B cell (primary cell): Measurements from ENCODE around the gene HP1BP3. TPM values are rescaled to one million over a fixed set of nuclear protein-coding genes. Genes with fewer than 3 reads are reported as not detected.

Experiments used
- ATAC-seq: fragments of 200-7000 bp; cut with Tn5 transposase; one replicate; pipeline ENCODE4 v1.10.0; 2021; ENCODE audit warnings: low read depth, mild to moderate bottlenecking, moderate number of reproducible peaks, moderate library complexity
- CTCF ChIA-PET: fragments of 350-600 bp; sonication (Branson Sonifier 250); formaldehyde crosslinking; loops from one replicate; lab custom pipeline; 2021; ENCODE audit warnings: antibody characterized with exemption, inconsistent platforms; lab: Charles Lee
- POLR2A ChIA-PET: fragments of 350-600 bp; sonication (Branson Sonifier 250); formaldehyde crosslinking; loops from one replicate; lab custom pipeline; 2021; ENCODE audit warnings: antibody characterized with exemption; lab: Charles Lee
- DNase-seq: peaks from one replicate; pipeline ENCODE4 v3.0.0; 2013
- H2AFZ ChIP-seq: 2 replicates; pipeline ENCODE4 v1.6.1; 2012; ENCODE audit warnings: mild to moderate bottlenecking, low read depth, low read length; ENCODE audit not compliant: insufficient read depth, poor library complexity, severe bottlenecking
- H3K27ac ChIP-seq, 2 donors: 1 replicate in 1 of 2; 2 replicates in 1 of 2; pipeline ENCODE4 v1.5.1; 2012 to 2013; ENCODE audit warnings: low read length in 2 of 2, mild to moderate bottlenecking in 2 of 2, moderate library complexity in 1 of 2
- H3K27me3 ChIP-seq, 4 experiments: fragments of 200-600 bp in 1 of 4; sonication (generic) in 1 of 4; replicated peaks in 1 of 4; 1 replicate in 2 of 4; 2 replicates in 2 of 4; pipeline versions ENCODE4 v1.6.1 to v1.7.0; 2013 to 2016; ENCODE audit warnings: low read length in 3 of 4, mild to moderate bottlenecking in 2 of 4, mixed read lengths in 1 of 4, moderate library complexity in 1 of 4; ENCODE audit not compliant: insufficient read depth in 4 of 4, control insufficient read depth in 3 of 4; ENCODE audit errors: control extremely low read depth in 1 of 4
- H3K36me3 ChIP-seq, 2 experiments: replicated peaks in 1 of 2; 1 replicate in 1 of 2; 2 replicates in 1 of 2; pipeline versions ENCODE4 v1.6.1 to v1.7.1; 2013; ENCODE audit warnings: low read length in 1 of 2; ENCODE audit not compliant: insufficient read depth in 2 of 2, control insufficient read depth in 1 of 2; ENCODE audit errors: control extremely low read depth in 1 of 2, extremely low read depth in 1 of 2
- H3K4me1 ChIP-seq, 2 donors: fragments of 200-600 bp in 1 of 2; sonication (generic) in 1 of 2; 1 replicate in 1 of 2; 2 replicates in 1 of 2; pipeline versions ENCODE4 v1.5.1 to v1.6.1; 2013 to 2017; ENCODE audit warnings: low read length in 2 of 2; ENCODE audit not compliant: control insufficient read depth in 2 of 2, insufficient read depth in 2 of 2
- H3K4me2 ChIP-seq: replicated peaks from 2 replicates; pipeline ENCODE3; 2012; ENCODE audit warnings: mild to moderate bottlenecking, low read depth, low read length; ENCODE audit not compliant: poor library complexity, severe bottlenecking
- H3K4me3 ChIP-seq, 5 experiments: fragments of 200-600 bp in 1 of 5; sonication (generic) in 1 of 5; 1 replicate in 3 of 5; 2 replicates in 2 of 5; pipeline versions ENCODE4 v1.5.1 to v1.7.0; 2011 to 2016; ENCODE audit warnings: low read length in 4 of 5, mild to moderate bottlenecking in 4 of 5, low read depth in 2 of 5, control low read depth in 1 of 5, moderate library complexity in 1 of 5; ENCODE audit not compliant: insufficient read depth in 1 of 5; ENCODE audit errors: control extremely low read depth in 1 of 5, extremely low read depth in 1 of 5
- H3K79me2 ChIP-seq: fragments of 200-600 bp; sonication (generic); one replicate; pipeline ENCODE4 v1.6.0; 2016; ENCODE audit warnings: low read length; ENCODE audit not compliant: control insufficient read depth, insufficient read depth
- H3K9ac ChIP-seq: fragments of 200-600 bp; sonication (generic); 2 replicates; pipeline ENCODE4 v1.6.1; 2017; ENCODE audit warnings: mild to moderate bottlenecking, low read length, moderate library complexity
- H3K9me3 ChIP-seq, 3 donors: one replicate each; pipeline versions ENCODE4 v1.6.1 to v1.7.1; 2013; ENCODE audit warnings: low read length in 2 of 3; ENCODE audit not compliant: control insufficient read depth in 2 of 3, insufficient read depth in 1 of 3; ENCODE audit errors: control extremely low read depth in 1 of 3
- H4K20me1 ChIP-seq: 2 replicates; pipeline ENCODE4 v1.6.0; 2012; ENCODE audit warnings: mild to moderate bottlenecking, low read length; ENCODE audit not compliant: insufficient read depth, control insufficient read depth, poor library complexity, severe bottlenecking
- H3K27ac Mint-ChIP-seq: one replicate; pipeline ENCODE4 v1.8.0; 2021; ENCODE audit warnings: mixed read lengths
- H3K27me3 Mint-ChIP-seq: one replicate; pipeline ENCODE4 v1.8.0; 2021; ENCODE audit warnings: mixed read lengths
- H3K4me1 Mint-ChIP-seq: one replicate; pipeline ENCODE4 v1.8.0; 2021; ENCODE audit warnings: mixed read lengths
- H3K4me3 Mint-ChIP-seq: one replicate; pipeline ENCODE4 v1.8.0; 2021; ENCODE audit warnings: mixed read lengths
- H3K9me3 Mint-ChIP-seq: one replicate; pipeline ENCODE4 v1.8.0; 2022; ENCODE audit warnings: mixed read lengths; ENCODE audit not compliant: insufficient read depth
- EZH2 ChIP-seq: IDR thresholded peaks from 2 replicates; pipeline ENCODE4 v1.6.1; 2012; ENCODE audit warnings: borderline replicate concordance, low read depth, mild to moderate bottlenecking, moderate library complexity, low read length; ENCODE audit not compliant: insufficient read depth, poor library complexity, severe bottlenecking
- WGBS: methylation state at CpG from one replicate; pipeline ENCODE4 v1.1.5; 2013; ENCODE audit warnings: missing lambda C conversion rate; ENCODE audit not compliant: insufficient coverage; 5-methylcytosine and 5-hydroxymethylcytosine counted together
- intact Hi-C: fragments of 100-400 bp; cut with micrococcal nuclease; formaldehyde crosslinking; loops from one replicate; pipeline ENCODE4 v1.10.0; 2022
- polyA plus RNA-seq: library from polyadenylated mRNA; depleted of rRNA; stranded (reverse); fragments of >200 nt; gene quantifications from 2 replicates; pipeline ENCODE4 v1.2.3, GENCODE V29; 2012
- total RNA-seq, 2 donors: library from RNA; stranded (reverse); fragments of 120-200 nt in 1 of 2; gene quantifications; 1 replicate in 1 of 2; 2 replicates in 1 of 2; pipeline versions ENCODE4 v1.2.3 to v1.2.4, GENCODE V29; 2013 to 2022
- TF ChIP-seq, protein P1 (sequence below): fragments of 200-600 bp; IDR thresholded peaks from one replicate; pipeline ENCODE4 v1.8.0; 2022; ENCODE audit warnings: antibody characterized with exemption, mild to moderate bottlenecking

HP1BP3 gene
- total and polyA plus RNA-seq, 2 donors (not counting 1 experiment from before 2014, with no cell fraction given), result 147 to 303 TPM

DNA sequence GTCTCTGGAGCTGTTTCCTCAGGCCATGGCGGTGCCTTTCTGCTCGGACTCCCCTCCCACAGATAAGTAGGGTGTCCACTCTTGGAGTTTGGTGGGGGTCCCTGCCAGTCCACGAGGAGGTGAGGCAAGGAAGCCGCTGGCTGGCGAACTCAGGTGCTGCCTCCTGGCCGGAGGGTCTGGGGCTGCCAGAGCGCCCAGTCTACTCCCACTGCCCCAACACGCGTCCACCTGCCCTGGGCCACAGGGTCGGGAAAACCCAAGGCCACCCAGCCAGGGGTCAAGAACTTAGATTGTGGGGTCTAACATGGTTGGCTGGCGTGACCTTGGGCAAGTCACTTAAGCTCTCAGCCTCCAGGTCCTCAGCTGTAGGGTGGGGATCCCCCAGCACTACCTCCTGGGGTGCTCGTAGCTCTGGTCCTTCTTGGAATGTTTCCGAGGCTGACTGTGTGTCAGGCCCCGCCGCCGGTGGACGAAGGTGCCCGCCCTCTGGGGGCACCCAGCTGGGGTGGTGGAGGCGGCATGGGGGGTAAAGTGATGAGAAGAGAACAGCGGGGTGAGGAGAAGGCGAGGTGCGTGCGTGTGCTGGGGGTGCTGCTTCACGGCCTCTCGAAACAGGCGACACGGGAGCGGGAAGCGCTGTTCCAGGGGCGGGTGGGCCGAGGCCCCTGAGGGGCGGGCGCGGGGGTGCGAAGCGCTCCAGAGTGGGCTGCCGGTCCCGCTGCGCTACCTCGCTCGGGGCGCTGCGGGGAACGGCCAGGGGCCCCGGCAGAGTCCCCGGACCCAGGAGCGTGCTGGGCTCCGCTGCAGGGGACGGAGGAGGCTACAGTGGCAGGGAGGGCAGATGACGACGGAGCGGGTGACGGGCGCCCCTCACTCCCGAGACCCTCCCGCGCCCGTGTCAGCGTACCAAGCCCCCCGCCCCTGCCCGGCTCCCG, 55.8 kb downstream of the HP1BP3 start:
- Mint-ChIP-seq H3K27me3 (peaks cover 13% of the 10 kb centered on the region), H3K4me1 (peaks cover 19% of the 10 kb centered on the region), H3K27ac (peak overlapping the region; percentile 71), H3K4me3 (peak overlapping the region; percentile 90), H3K9me3 (no peaks in the 10 kb centered on the region)
- no peak overlapping the region for H3K27ac ChIP-seq
- peak overlapping the region; percentile 79 for H3K9ac ChIP-seq
- DNase-seq (peak; percentile 58), ATAC-seq (peak; percentile 13)
- H2AFZ ChIP-seq, result peak overlapping the region; percentile 55
- H3K4me3 ChIP-seq, result peak overlapping the region in 3 of 5 experiments; percentile 60 to 70 (median 68)
- peaks cover 0 to 4% (median 0%) of the 10 kb centered on the region in 3 donors for H3K9me3 ChIP-seq
- H3K4me2 ChIP-seq, result peak overlapping the region; percentile 100
- CTCF ChIA-PET, result interaction anchor here (2.0 kb wide), 1 partner anchor 35 kb away, joined by 8 read pairs; no protein-coding TSS in a partner anchor
- no peaks in the 10 kb centered on the region for H3K79me2 ChIP-seq
- peaks cover 0 to 35% (median 13%) of the 10 kb centered on the region in 4 experiments for H3K27me3 ChIP-seq
- no peaks in the 10 kb centered on the region for H4K20me1 ChIP-seq
- POLR2A ChIA-PET, result interaction anchor here (0.6 to 1.6 kb wide), 4 partner anchors 34 to 96 kb away, joined by 3 to 7 read pairs (median 4); partner anchors contain the start of gene HP1BP3
- WGBS, result 15% methylated on average over 54 of the region's 62 CpGs
- no peak for TF ChIP-seq EZH2
- intact Hi-C loops, result no loop called here
- peaks cover 27 to 30% of the 10 kb centered on the region in 2 donors for H3K4me1 ChIP-seq
- H3K36me3 ChIP-seq, result no peaks in the 10 kb centered on the region

DNA sequence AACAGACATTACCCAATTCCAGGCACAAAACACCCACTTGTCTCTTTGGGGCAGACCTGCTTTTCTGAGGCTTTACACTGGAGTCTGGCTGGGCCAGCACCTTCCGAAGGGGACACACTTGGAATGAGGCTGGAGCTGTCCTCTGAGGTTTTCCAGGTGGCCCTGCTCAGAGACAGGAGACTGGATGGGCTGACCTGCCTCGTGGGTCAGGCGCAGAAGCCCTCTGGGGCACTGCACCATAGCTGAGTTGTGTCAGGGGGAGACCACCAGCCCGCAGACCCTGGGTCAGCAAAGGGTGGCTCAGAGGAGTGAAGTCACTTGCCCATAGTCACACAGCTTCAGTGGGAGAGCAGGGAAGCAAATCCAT, 56.4 kb downstream of the HP1BP3 start:
- TF ChIP-seq, protein P1, sequence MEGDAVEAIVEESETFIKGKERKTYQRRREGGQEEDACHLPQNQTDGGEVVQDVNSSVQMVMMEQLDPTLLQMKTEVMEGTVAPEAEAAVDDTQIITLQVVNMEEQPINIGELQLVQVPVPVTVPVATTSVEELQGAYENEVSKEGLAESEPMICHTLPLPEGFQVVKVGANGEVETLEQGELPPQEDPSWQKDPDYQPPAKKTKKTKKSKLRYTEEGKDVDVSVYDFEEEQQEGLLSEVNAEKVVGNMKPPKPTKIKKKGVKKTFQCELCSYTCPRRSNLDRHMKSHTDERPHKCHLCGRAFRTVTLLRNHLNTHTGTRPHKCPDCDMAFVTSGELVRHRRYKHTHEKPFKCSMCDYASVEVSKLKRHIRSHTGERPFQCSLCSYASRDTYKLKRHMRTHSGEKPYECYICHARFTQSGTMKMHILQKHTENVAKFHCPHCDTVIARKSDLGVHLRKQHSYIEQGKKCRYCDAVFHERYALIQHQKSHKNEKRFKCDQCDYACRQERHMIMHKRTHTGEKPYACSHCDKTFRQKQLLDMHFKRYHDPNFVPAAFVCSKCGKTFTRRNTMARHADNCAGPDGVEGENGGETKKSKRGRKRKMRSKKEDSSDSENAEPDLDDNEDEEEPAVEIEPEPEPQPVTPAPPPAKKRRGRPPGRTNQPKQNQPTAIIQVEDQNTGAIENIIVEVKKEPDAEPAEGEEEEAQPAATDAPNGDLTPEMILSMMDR, result no peak
- no peak for TF ChIP-seq EZH2
- Histone ChIP-seq H3K9me3 (peaks cover 0 to 4% (median 0%) of the 10 kb centered on the region in 3 donors), H3K27me3 (peaks cover 0 to 35% (median 13%) of the 10 kb centered on the region in 4 experiments), H3K4me1 (peaks cover 27 to 30% of the 10 kb centered on the region in 2 donors), H3K4me2 (no peak overlapping the region), H3K9ac (no peak overlapping the region), H3K79me2 (no peaks in the 10 kb centered on the region), H3K36me3 (no peaks in the 10 kb centered on the region), H4K20me1 (no peaks in the 10 kb centered on the region), H2AFZ (no peak overlapping the region), H3K4me3 (no peak overlapping the region), H3K27ac (no peak overlapping the region)
- peaks cover 19% of the 10 kb centered on the region for H3K4me1 Mint-ChIP-seq
- intact Hi-C loops, result no loop called here
- no peak for ATAC-seq
- peaks cover 13% of the 10 kb centered on the region for H3K27me3 Mint-ChIP-seq
- peak overlapping the region; percentile 90 for H3K4me3 Mint-ChIP-seq
- DNase-seq, result no peak
- H3K27ac Mint-ChIP-seq, result no peak overlapping the region
- WGBS, result 70% methylated on average over 4 of the region's 4 CpGs
- POLR2A ChIA-PET, result interaction anchor here (1.6 kb wide), 1 partner anchor 56 kb away, joined by 3 read pairs; the partner anchor contains the start of gene HP1BP3
- no peaks in the 10 kb centered on the region for H3K9me3 Mint-ChIP-seq
- CTCF ChIA-PET, result interaction anchor here (2.0 kb wide), 1 partner anchor 34 kb away, joined by 8 read pairs; no protein-coding TSS in a partner anchor
